CD4-positive, alpha-beta T cell treated with Interleukin-17A for 1 hour (primary cell): ENCODE results near the gene SCG2.

Source experiments
- DNase-seq: peaks from one replicate; pipeline ENCODE4 v3.0.0-alpha.2; 2020

Gene SCG2

DNA sequence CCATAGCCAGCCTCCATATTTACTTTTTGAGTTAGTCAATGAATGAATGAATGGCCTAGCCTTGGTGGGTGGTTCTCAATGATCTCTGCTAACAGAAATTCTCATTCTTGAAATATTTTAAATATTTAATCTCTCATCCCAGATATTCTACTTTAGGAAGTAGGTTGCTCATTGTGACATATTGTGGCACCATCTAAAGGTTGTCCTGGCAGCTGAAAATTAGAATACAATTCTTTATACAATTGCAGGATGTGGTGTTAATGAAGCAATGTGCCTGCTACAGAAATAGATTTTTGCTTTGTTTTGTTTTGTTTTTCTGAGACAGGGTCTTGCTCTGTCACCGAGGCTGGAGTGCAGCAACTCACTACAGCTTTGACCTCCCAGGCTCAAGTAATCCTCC is 35.8 kb downstream of the SCG2 start:
- DNase-seq: no peak

GRCh38 chr2:223563462-223563861 is 38.7 kb downstream of the SCG2 start:
- DNase-seq: no peak

DNA sequence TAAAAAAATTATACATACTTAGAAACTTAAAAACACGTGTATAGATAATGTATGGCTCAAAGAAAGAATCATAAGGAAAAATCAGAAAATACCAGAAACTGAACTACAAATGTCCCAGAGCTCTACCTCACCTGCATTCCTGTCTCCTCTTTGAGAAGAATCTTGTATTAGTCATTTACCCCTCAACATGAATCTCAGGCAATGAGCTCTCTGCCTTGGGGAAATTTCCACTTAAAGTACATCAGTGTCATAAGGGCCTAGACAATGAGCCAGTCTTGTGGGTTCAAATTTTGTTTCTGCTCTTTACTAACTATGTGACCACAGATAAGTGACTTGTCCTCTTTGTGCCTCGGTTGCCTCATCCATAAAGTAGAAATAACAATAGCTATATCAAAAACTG is 40.1 kb downstream of the SCG2 start:
- DNase-seq: no peak

DNA sequence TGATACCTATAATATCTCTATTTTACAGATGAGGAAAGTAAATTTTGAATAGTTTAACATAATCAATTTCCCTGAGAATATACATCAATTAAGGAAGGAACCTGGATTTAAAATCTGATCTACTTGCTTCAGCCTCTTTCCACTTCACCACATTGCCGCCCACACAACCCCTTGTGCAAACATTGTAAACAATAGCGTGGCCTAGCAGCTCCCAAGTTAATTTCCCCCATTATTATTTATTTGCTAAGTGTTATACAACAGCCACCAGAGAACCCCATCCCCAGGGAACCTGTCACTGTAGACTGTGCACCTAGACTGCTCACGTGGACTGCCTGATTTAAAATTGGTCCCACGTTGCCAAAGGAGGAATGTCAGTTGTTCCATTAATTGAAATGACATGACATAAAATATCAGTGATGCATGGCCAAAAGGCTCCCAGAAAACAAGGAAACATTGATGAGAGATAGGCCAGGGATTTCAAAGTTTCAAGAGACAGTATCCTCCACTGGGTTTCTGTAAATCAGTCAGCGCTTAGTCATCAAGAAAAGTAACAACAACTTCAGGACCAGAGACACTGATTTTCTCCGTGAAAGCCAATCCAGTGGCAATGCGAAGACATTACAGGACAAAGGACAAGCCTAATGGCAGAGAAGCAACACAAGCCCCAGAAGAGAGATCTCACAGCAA is 41.3 kb downstream of the SCG2 start:
- DNase-seq: no peak

DNA sequence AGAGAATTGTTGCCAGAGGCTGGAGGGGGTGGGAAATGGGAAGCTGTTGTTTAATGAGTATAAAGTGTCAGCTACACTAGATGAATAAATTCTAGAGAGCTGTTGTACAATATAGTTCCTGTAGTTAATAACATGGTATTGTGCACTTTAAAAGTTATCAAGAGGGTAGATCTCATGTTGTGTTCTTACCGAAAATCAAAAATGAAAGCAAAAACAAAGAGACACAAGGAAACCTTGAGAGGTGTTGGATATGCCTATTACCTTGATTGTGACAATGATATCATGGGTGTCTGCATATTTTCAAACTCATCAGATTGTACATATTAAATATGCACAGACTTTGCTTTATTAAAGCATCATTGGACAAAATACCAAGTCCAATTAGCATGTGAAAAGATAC is 43.2 kb downstream of the SCG2 start:
- DNase-seq: no peak

DNA sequence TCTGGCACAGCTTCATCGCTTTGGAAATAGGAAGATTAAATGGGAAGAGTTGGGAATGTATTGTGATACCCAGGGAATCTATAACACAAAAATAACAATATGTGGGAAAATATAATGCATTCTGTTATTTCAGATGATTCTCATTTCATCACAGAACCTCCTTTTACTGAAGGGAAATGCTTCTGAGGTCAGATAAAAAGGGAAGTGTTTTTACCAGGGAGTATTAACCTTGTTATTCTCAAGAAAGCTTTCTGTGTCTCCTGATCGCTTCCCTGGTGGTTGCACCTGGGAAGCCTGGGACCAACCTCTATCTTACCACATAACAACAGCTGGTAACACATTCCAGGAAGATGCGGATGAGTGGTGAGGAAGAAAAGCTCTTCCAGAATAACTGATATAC is 47.2 kb downstream of the SCG2 start:
- no peak for DNase-seq

- no peak for DNase-seq
Measured at GRCh38 chr2:223549215-223549614, 52.9 kb downstream of the SCG2 start.

GRCh38 chr2:223548194-223548593 is 54.0 kb downstream of the SCG2 start:
- no peak for DNase-seq
